SK-N-SH (cell line): ENCODE measurements around the gene GATAD2A. TPM values are rescaled to one million over a fixed set of nuclear protein-coding genes. Genes with fewer than 3 reads are reported as not detected.

ENCODE experiments used
- CTCF ChIA-PET: fragments of 300-600, 350-600 bp; formaldehyde crosslinking; extraction: SDS; loops from one replicate; lab custom pipeline; 2021; lab: Yijun Ruan, JAX
- POLR2A ChIA-PET: fragments of 350-600 bp; sonication (Branson Sonifier 250); formaldehyde crosslinking; extraction: SDS; loops from one replicate; lab custom pipeline; 2020; ENCODE audit warnings: antibody characterized with exemption, inconsistent platforms; lab: Yijun Ruan, JAX
- DNase-seq: peaks from one replicate; pipeline ENCODE4 v3.0.0; 2012
- H2AFZ ChIP-seq: fragments of 200-600 bp; sonication (generic); 2 replicates; pipeline ENCODE4 v1.8.1; 2016; ENCODE audit warnings: antibody characterized with exemption, mild to moderate bottlenecking, low read depth
- H3F3A ChIP-seq: fragments of 200-600 bp; sonication (generic); replicated peaks from 2 replicates; pipeline ENCODE3; 2016; ENCODE audit warnings: antibody characterized with exemption, mild to moderate bottlenecking; ENCODE audit not compliant: insufficient read depth
- H3K27ac ChIP-seq, 2 experiments: fragments of 200-500 bp in 1 of 2; fragments of 200-600 bp in 1 of 2; sonication (Bioruptor generic) in 1 of 2; sonication (generic), shearing (Covaris generic) in 1 of 2; 2 replicates each; pipeline versions ENCODE4 v1.5.1 to v1.6.1; 2014 to 2016; ENCODE audit warnings: low read depth in 2 of 2, inconsistent platforms in 1 of 2, low read length in 1 of 2, mild to moderate bottlenecking in 1 of 2, mixed read lengths in 1 of 2
- H3K27me3 ChIP-seq: fragments of 200-600 bp; sonication (generic), shearing (Covaris generic); 2 replicates; pipeline ENCODE4 v1.6.1; 2016; ENCODE audit warnings: mixed run types; ENCODE audit not compliant: insufficient read depth
- H3K36me3 ChIP-seq, 2 experiments: fragments of 200-500 bp in 1 of 2; fragments of 200-600 bp in 1 of 2; sonication (Bioruptor generic) in 1 of 2; sonication (generic) in 1 of 2; replicated peaks in 1 of 2; 2 replicates each; pipeline versions ENCODE3 to v1.5.1; 2014 to 2016; ENCODE audit warnings: low read length in 1 of 2, mild to moderate bottlenecking in 1 of 2; ENCODE audit not compliant: insufficient read depth in 2 of 2, control insufficient read depth in 1 of 2
- H3K4me1 ChIP-seq, 2 experiments: fragments of 200-500 bp in 1 of 2; fragments of 200-600 bp in 1 of 2; sonication (Bioruptor generic) in 1 of 2; sonication (generic), shearing (Covaris generic) in 1 of 2; 2 replicates each; pipeline versions ENCODE4 v1.5.1 to v1.6.1; 2014 to 2016; ENCODE audit warnings: low read depth in 1 of 2, low read length in 1 of 2, mixed run types in 1 of 2; ENCODE audit not compliant: insufficient read depth in 2 of 2, control insufficient read depth in 1 of 2
- H3K4me2 ChIP-seq: fragments of 200-600 bp; sonication (generic), shearing (Covaris generic); 2 replicates; pipeline ENCODE4 v1.6.1; 2017; ENCODE audit warnings: mixed run types
- H3K4me3 ChIP-seq, 2 experiments: fragments of 200-500 bp in 1 of 2; fragments of 200-600 bp in 1 of 2; sonication (Bioruptor generic) in 1 of 2; sonication (generic), shearing (Covaris generic) in 1 of 2; 2 replicates each; pipeline versions ENCODE4 v1.5.1 to v1.8.1; 2014 to 2016; ENCODE audit warnings: low read depth in 2 of 2, inconsistent platforms in 1 of 2, low read length in 1 of 2, mild to moderate bottlenecking in 1 of 2, mixed read lengths in 1 of 2, moderate library complexity in 1 of 2
- H3K79me2 ChIP-seq: fragments of 200-600 bp; sonication (generic); 2 replicates; pipeline ENCODE4 v1.8.1; 2017; ENCODE audit warnings: mild to moderate bottlenecking; ENCODE audit not compliant: insufficient read depth
- H3K9ac ChIP-seq: fragments of 200-600 bp; sonication (generic); 2 replicates; pipeline ENCODE4 v1.6.1; 2017; ENCODE audit warnings: mixed run types
- H3K9me2 ChIP-seq: fragments of 200-600 bp; sonication (generic); 2 replicates; pipeline ENCODE4 v1.6.1; 2017; ENCODE audit warnings: mixed run types
- H3K9me3 ChIP-seq: fragments of 200-600 bp; sonication (generic); 2 replicates; pipeline ENCODE4 v1.6.1; 2017; ENCODE audit warnings: mixed run types, mild to moderate bottlenecking, moderate library complexity
- H4K20me1 ChIP-seq: fragments of 200-600 bp; sonication (generic); 2 replicates; pipeline ENCODE4 v1.6.1; 2017; ENCODE audit warnings: mild to moderate bottlenecking, mixed run types; ENCODE audit not compliant: insufficient read depth
- CTCF ChIP-seq: fragments of 200-600 bp; sonication (generic); IDR thresholded peaks from 2 replicates; pipeline ENCODE4 v1.6.1; 2017; ENCODE audit warnings: antibody characterized with exemption, mild to moderate bottlenecking, moderate library complexity
- EZH2phosphoT487 ChIP-seq: fragments of 200-600 bp; sonication (generic); IDR thresholded peaks from 2 replicates; pipeline ENCODE4 v1.6.1; 2017; ENCODE audit warnings: low read depth, mixed run types, mild to moderate bottlenecking, antibody characterized with exemption, moderate library complexity, borderline replicate concordance
- GABPA ChIP-seq: IDR thresholded peaks from 2 replicates; pipeline ENCODE4 v1.4.0; 2012; ENCODE audit warnings: low read depth, mild to moderate bottlenecking
- MXI1 ChIP-seq: IDR thresholded peaks from 2 replicates; pipeline ENCODE4 v1.6.1; 2012; ENCODE audit warnings: mild to moderate bottlenecking, low read depth, low read length, improper control_type of control experiment
- NRF1 ChIP-seq: IDR thresholded peaks from 2 replicates; pipeline ENCODE4 v1.6.1; 2012; ENCODE audit warnings: low read depth, mild to moderate bottlenecking, low read length
- PBX3 ChIP-seq: IDR thresholded peaks from 2 replicates; pipeline ENCODE4; 2012
- RAD21 ChIP-seq: IDR thresholded peaks from 2 replicates; pipeline ENCODE4 v1.6.1; 2012; ENCODE audit warnings: mild to moderate bottlenecking, low read length
- REST ChIP-seq: IDR thresholded peaks from 2 replicates; pipeline ENCODE4 v1.6.1; 2012; ENCODE audit warnings: mild to moderate bottlenecking, low read depth, low read length, moderate library complexity
- USF2 ChIP-seq: fragments of 150-350 bp; IDR thresholded peaks from 2 replicates; pipeline ENCODE4 v1.6.1; 2017; ENCODE audit warnings: antibody characterized with exemption, low read length, low read depth, borderline replicate concordance
- YY1 ChIP-seq: IDR thresholded peaks from 2 replicates; pipeline ENCODE4 v1.4.0; 2012; ENCODE audit warnings: low read depth, mild to moderate bottlenecking
- WGBS: methylation state at CpG from one replicate; pipeline ENCODE4 v1.1.6; 2017; ENCODE audit warnings: low lambda C conversion rate; 5-methylcytosine and 5-hydroxymethylcytosine counted together
- polyA plus RNA-seq, 3 experiments: library from polyadenylated mRNA; depleted of rRNA; stranded (reverse); fragments of >200 nt; gene quantifications; 2 replicates each; pipeline ENCODE4 v1.2.3, GENCODE V29; 2012

GATAD2A gene
- polyA plus RNA-seq, 1 of the 3 experiments (the other 2 are of a cell fraction): 36.6 TPM

- TF ChIP-seq PBX3 (no peak), GABPA (no peak)
Observed at GRCh38 chr19:19427302-19427701, 21.8 kb downstream of the GATAD2A start (continued).

- no peaks in the 10 kb centered on the region for H3K9me2 ChIP-seq
- TF ChIP-seq MXI1 (no peak), REST (no peak), USF2 (no peak), YY1 (no peak), CTCF (no peak), EZH2phosphoT487 (no peak), RAD21 (no peak), NRF1 (no peak)
- TF ChIP-seq, all 33 proteins: peak for 0
- Histone ChIP-seq H3K79me2 (peaks cover 100% of the 10 kb centered on the region), H3K27ac (no peak overlapping the region), H3F3A (no peaks in the 10 kb centered on the region), H3K36me3 (peaks cover 0 to 3% of the 10 kb centered on the region in 2 experiments), H3K4me1 (peaks cover 0 to 2% of the 10 kb centered on the region in 2 experiments; a peak in 1 of 4 replicates), H3K9ac (no peak overlapping the region), H3K27me3 (no peaks in the 10 kb centered on the region), H3K4me3 (no peak overlapping the region), H3K4me2 (no peak overlapping the region), H3K9me3 (no peaks in the 10 kb centered on the region), H4K20me1 (peaks cover 100% of the 10 kb centered on the region), H2AFZ (no peak overlapping the region)
- WGBS: 95% methylated on average over 5 of the region's 5 CpGs
- POLR2A ChIA-PET: no interaction called here
- CTCF ChIA-PET: interaction anchor here (1.0 kb wide), 1 partner anchor 15 kb away, joined by 3 read pairs; no protein-coding TSS in a partner anchor
- no peak for DNase-seq
Observed at GRCh38 chr19:19427944-19428343, 22.5 kb downstream of the GATAD2A start.
